ENCODE results near the gene NOL9. TPM values are rescaled to one million over a fixed set of nuclear protein-coding genes. Genes with fewer than 3 reads are reported as not detected.
"Not testable (repeated sequence)": the region's sequence is repeated elsewhere in the genome, so short reads cannot be mapped to it uniquely, and the experiment has no call there.

Gene NOL9
- total RNA-seq, 2 experiments from 2014 or later = 32.5 to 39.1 TPM

DNA sequence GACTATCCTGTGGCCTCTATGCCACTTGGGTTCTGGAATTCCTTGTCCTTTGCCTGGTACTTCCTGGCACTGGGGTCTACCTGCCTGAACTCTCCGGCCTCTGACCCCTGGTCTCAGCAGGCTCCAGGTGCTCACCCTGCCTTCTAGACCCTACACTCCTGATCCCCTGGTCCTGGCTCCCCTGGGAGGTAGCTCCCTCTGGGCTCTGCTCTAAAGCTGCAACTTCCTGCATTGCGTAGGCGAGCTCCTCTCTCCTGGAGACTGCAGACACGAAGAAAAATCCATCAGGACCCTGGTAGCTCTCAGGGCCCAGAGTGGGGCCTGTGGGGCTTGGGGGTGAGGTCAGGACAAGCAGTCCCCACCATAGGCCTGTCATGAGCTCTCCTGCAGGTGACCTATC, 55.0 kb downstream of the NOL9 start:
- CTCF ChIA-PET = interaction anchor here (1.3 to 6.2 kb wide), 3 partner anchors 8 to 24 kb away, joined by 3 to 41 read pairs (median 6); partner anchors contain the start of gene PLEKHG5
- Mint-ChIP-seq H3K27me3 (peaks cover 29% of the 10 kb centered on the region), H3K36me3 (no peaks in the 10 kb centered on the region), H3K9me3 (ENCODE audit: low read depth) (no peaks in the 10 kb centered on the region), H3K4me1 (peaks cover 3% of the 10 kb centered on the region), H3K4me3 (no peak overlapping the region), H3K27ac (no peak overlapping the region)
- DNase-seq = no peak
- no peak for ATAC-seq

- CTCF ChIA-PET = interaction anchor here (0.5 to 6.2 kb wide), 5 partner anchors 8 to 203 kb away, joined by 3 to 41 read pairs (median 4); partner anchors contain the start of genes DNAJC11, NOL9 and PLEKHG5
- Mint-ChIP-seq H3K4me3 (no peak overlapping the region), H3K36me3 (no peaks in the 10 kb centered on the region), H3K27me3 (peaks cover 29% of the 10 kb centered on the region), H3K4me1 (peaks cover 3% of the 10 kb centered on the region), H3K27ac (no peak overlapping the region), H3K9me3 (ENCODE audit: low read depth) (no peaks in the 10 kb centered on the region)
- ATAC-seq = no peak
- DNase-seq = no peak
Observed at GRCh38 chr1:6498576-6499111, 55.7 kb downstream of the NOL9 start.

DNA sequence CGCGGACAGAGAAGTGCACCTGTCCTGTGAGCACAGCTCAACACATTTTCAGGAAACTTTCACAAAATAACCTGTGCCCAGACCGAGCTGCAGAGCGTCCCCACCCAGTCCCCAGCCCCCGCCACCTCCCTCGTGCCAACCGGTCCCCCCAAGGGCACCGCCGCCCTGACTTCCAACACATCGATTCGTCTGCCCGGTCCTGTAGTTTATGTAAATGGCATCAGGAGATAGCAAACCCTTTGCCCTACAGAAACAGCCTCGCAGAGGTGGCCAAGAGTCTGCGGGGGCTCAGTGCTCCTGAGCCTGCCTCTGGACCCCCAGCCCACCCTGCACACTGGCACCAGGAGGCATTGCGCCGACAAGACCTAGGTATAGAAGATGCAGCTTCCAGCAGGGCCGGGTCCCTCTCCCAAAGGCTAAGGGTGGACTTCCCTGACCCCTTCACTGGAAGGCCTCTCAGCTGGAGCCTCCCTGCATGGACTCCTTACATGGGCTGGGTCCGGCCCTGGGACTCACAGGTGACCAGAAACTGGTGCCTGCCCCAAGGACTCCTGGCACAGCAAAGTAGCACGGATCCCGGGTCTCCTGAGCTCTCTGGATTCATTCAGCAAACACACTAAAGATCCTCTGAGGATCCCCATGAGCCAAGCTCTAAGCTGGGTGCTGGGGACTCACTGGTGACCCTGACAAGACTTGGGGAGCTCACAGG, 56.3 kb downstream of the NOL9 start:
- Mint-ChIP-seq H3K27me3 (peaks cover 29% of the 10 kb centered on the region), H3K27ac (no peak overlapping the region), H3K4me1 (peaks cover 3% of the 10 kb centered on the region), H3K36me3 (no peaks in the 10 kb centered on the region), H3K4me3 (peak overlapping the region; percentile 52), H3K9me3 (ENCODE audit: low read depth) (no peaks in the 10 kb centered on the region)
- no peak for ATAC-seq
- no peak for DNase-seq
- CTCF ChIA-PET = interaction anchor here (0.8 to 6.2 kb wide), 4 partner anchors 7 to 204 kb away, joined by 3 to 41 read pairs (median 4); partner anchors contain the start of genes DNAJC11, NOL9 and PLEKHG5

DNA sequence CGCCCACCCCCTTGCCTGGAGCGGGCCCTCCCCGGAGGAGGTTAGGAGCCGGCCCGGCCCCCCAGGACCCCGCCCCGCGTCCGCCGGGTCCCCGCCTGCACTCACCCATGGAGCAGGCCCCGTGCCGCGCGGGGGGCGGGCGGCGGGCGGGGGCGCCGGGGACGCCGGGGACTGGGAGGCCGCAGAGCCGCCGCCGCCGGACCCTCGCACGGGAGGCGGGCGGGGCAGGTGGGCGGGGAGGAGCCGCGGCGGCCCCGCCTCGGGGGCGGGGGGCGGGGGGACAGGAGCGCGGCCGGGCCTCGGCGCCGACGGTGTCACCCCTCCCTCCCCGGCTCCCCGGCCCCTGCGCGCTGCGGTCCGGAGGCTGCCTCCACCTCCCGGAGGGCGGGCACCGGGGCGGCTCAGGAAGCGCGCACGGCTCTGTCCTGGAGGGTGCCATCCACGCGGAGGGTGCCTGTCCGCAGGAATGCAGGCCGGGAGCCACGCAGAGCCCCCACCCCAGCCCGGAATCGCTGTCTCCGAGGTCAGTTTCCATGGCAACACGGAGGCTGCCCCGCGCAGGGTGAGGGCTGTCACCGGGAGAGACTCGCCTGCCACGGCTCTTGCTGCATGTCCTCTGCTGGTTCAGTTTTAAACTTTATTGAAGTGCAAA, 57.0 kb downstream of the NOL9 start:
- Mint-ChIP-seq H3K27ac (no peak overlapping the region), H3K36me3 (no peaks in the 10 kb centered on the region), H3K4me1 (peaks cover 3% of the 10 kb centered on the region), H3K27me3 (peaks cover 29% of the 10 kb centered on the region), H3K9me3 (ENCODE audit: low read depth) (no peaks in the 10 kb centered on the region), H3K4me3 (peak overlapping the region; percentile 52)
- ATAC-seq = peak; percentile 80
- peak; percentile 60 for DNase-seq
- CTCF ChIA-PET = interaction anchor here (1.1 to 6.2 kb wide), 2 partner anchors 7 to 14 kb away, joined by 4 to 41 read pairs; partner anchors contain the start of gene PLEKHG5

DNA sequence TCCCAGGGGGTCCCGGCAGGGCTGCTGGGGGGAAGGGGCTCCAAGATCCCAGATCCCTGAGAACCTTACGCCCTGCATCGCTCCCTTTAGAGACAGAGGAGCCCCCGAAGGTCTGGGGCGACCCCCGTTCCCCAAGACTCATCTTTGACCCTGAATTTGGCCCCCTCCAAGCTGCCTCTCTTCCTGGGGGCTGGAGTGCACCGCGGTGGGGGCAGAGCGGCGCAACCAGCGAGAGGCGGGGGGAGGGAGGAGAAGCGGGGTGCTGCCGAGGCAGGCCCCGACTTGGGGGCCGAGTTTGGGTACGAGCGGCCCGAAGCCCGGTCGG, 57.5 kb downstream of the NOL9 start:
- peaks cover 3% of the 10 kb centered on the region for H3K4me1 Mint-ChIP-seq
- peaks cover 29% of the 10 kb centered on the region for H3K27me3 Mint-ChIP-seq
- no peak overlapping the region for H3K27ac Mint-ChIP-seq
- no peaks in the 10 kb centered on the region for H3K36me3 Mint-ChIP-seq
- DNase-seq (no peak), ATAC-seq (no peak)
- CTCF ChIA-PET = interaction anchor here (1.4 kb wide), 1 partner anchor 10 kb away, joined by 4 read pairs; no protein-coding TSS in a partner anchor
- H3K9me3 Mint-ChIP-seq (ENCODE audit: low read depth) = no peaks in the 10 kb centered on the region
- no peak overlapping the region for H3K4me3 Mint-ChIP-seq

GRCh38 chr1:6496365-6496721, 58.0 kb downstream of the NOL9 start:
- peaks cover 7% of the 10 kb centered on the region for H3K4me1 Mint-ChIP-seq
- no peak overlapping the region for H3K4me3 Mint-ChIP-seq
- H3K36me3 Mint-ChIP-seq = no peaks in the 10 kb centered on the region
- DNase-seq (no peak), ATAC-seq (no peak)
- H3K27me3 Mint-ChIP-seq = peaks cover 30% of the 10 kb centered on the region
- CTCF ChIA-PET = interaction anchor here (1.4 kb wide), 1 partner anchor 9 kb away, joined by 4 read pairs; no protein-coding TSS in a partner anchor
- H3K9me3 Mint-ChIP-seq (ENCODE audit: low read depth) = no peaks in the 10 kb centered on the region
- H3K27ac Mint-ChIP-seq = no peak overlapping the region

- Mint-ChIP-seq H3K4me3 (no peak overlapping the region), H3K36me3 (no peaks in the 10 kb centered on the region), H3K9me3 (ENCODE audit: low read depth) (no peaks in the 10 kb centered on the region), H3K27me3 (peaks cover 29% of the 10 kb centered on the region), H3K27ac (no peak overlapping the region), H3K4me1 (peaks cover 9% of the 10 kb centered on the region)
- ATAC-seq (no peak), DNase-seq (no peak)
- CTCF ChIA-PET = interaction anchor here (1.4 kb wide), 1 partner anchor 8 kb away, joined by 4 read pairs; no protein-coding TSS in a partner anchor
Observed at GRCh38 chr1:6495540-6496364, 58.6 kb downstream of the NOL9 start.

GRCh38 chr1:6495041-6495441, 59.3 kb downstream of the NOL9 start:
- no peak overlapping the region for H3K4me3 Mint-ChIP-seq
- peaks cover 29% of the 10 kb centered on the region for H3K27me3 Mint-ChIP-seq
- DNase-seq = no peak
- ATAC-seq = no peak
- H3K27ac Mint-ChIP-seq = no peak overlapping the region
- CTCF ChIA-PET = no interaction called here
- no peaks in the 10 kb centered on the region for H3K9me3 Mint-ChIP-seq (ENCODE audit: low read depth)
- peaks cover 9% of the 10 kb centered on the region for H3K4me1 Mint-ChIP-seq
- no peaks in the 10 kb centered on the region for H3K36me3 Mint-ChIP-seq

GRCh38 chr1:6494627-6495026, 59.7 kb downstream of the NOL9 start:
- Mint-ChIP-seq H3K27me3 (peaks cover 29% of the 10 kb centered on the region), H3K36me3 (no peaks in the 10 kb centered on the region), H3K27ac (no peak overlapping the region), H3K4me1 (peaks cover 9% of the 10 kb centered on the region), H3K9me3 (ENCODE audit: low read depth) (no peaks in the 10 kb centered on the region), H3K4me3 (no peak overlapping the region)
- CTCF ChIA-PET = no interaction called here
- ATAC-seq (no peak), DNase-seq (no peak)

- H3K9me3 Mint-ChIP-seq (ENCODE audit: low read depth); DNase-seq; H3K4me1 Mint-ChIP-seq; H3K27ac Mint-ChIP-seq; H3K36me3 Mint-ChIP-seq; H3K4me3 Mint-ChIP-seq; ATAC-seq: not testable (repeated sequence)
- CTCF ChIA-PET = interaction anchor here (1.6 kb wide), 1 partner anchor 248 kb away, joined by 4 read pairs; no protein-coding TSS in a partner anchor
- H3K27me3 Mint-ChIP-seq = peaks cover 24% of the 10 kb centered on the region
Observed at GRCh38 chr1:6493834-6494223, 60.5 kb downstream of the NOL9 start.

DNA sequence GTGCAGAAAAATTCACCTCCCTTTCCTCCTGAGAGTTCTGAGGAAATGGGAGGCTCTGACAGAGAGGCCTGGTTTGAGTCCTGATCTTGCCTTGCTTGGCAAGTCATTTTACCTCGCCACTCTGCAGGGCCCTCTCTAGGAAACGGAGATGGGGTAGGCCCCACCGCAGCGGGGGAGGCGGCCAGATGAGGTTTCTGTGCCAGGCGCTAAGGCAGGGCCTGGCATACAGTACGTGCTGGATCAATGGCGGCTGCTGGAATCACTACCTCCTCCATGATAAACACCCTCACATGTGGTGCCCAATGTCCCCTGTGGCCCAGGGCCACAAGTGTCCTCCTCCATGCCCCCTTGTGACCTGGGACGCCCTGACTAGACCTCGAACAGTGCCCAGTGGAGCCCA, 62.3 kb downstream of the NOL9 start:
- DNase-seq (no peak), ATAC-seq (no peak)
- Mint-ChIP-seq H3K9me3 (ENCODE audit: low read depth) (no peaks in the 10 kb centered on the region), H3K4me1 (peaks cover 8% of the 10 kb centered on the region), H3K27me3 (peaks cover 23% of the 10 kb centered on the region), H3K36me3 (no peaks in the 10 kb centered on the region), H3K27ac (no peak overlapping the region), H3K4me3 (peak overlapping the region; percentile 73)
- CTCF ChIA-PET = interaction anchor here (1.2 to 5.5 kb wide), 10 partner anchors 9 to 246 kb away, joined by 4 to 41 read pairs (median 7); partner anchors contain the start of gene NOL9

GRCh38 chr1:6491480-6491962, 62.8 kb downstream of the NOL9 start, which contains the start of gene PLEKHG5:
TSS of gene PLEKHG5 (minus strand) at chr1:6491667. CDS start at chr1:6477571, 14,096 bp downstream.
- Mint-ChIP-seq H3K9me3 (ENCODE audit: low read depth) (no peaks in the 10 kb centered on the region), H3K4me1 (peaks cover 10% of the 10 kb centered on the region), H3K4me3 (peak within 1 kb of the TSS; percentile 73), H3K36me3 (no peaks in the 10 kb centered on the region), H3K27me3 (peaks cover 22% of the 10 kb centered on the region), H3K27ac (peak within 1 kb of the TSS; percentile 78)
- ATAC-seq (no peak), DNase-seq (no peak)
- CTCF ChIA-PET = interaction anchor here (1.4 to 5.5 kb wide), 16 partner anchors 9 to 155 kb away, joined by 4 to 41 read pairs (median 8); partner anchors contain the start of genes NOL9 and TAS1R1
